PC-3 (cell line): Measurements from ENCODE around the gene TTI1. TPM values are rescaled to one million over a fixed set of nuclear protein-coding genes. Genes with fewer than 3 reads are reported as not detected.

Experiments
- ATAC-seq: fragments of 200-7000 bp; cut with Tn5 transposase; 2 replicates; pipeline ENCODE4 v1.9.1; 2020; ENCODE audit warnings: mild to moderate bottlenecking, moderate library complexity
- BruUV-seq: library from RNA; stranded (reverse); fragments of 400-500 nt; replicated peaks from 2 replicates; lab custom pipeline; 2021; lab: Mats Ljungman, UMichigan
- CTCF ChIA-PET: fragments of 300-600 bp; sonication (Branson Sonifier 250); formaldehyde crosslinking; loops from one replicate; lab custom pipeline; 2022; ENCODE audit warnings: antibody characterized with exemption; lab: Charles Lee
- POLR2A ChIA-PET: fragments of 300-600 bp; sonication (Branson Sonifier 250); formaldehyde crosslinking; loops from one replicate; lab custom pipeline; 2022; ENCODE audit warnings: antibody characterized with exemption; ENCODE audit not compliant: unreplicated experiment; lab: Charles Lee
- DNase-seq: peaks from one replicate; pipeline ENCODE4 v3.0.0-alpha.2; 2015
- H2AFZ ChIP-seq: fragments of 300-600 bp; sonication (generic); 2 replicates; pipeline ENCODE4 v1.6.0; 2016; ENCODE audit warnings: antibody characterized with exemption, low read length
- H3F3A ChIP-seq: fragments of 300-600 bp; sonication (generic); one replicate; pipeline ENCODE4 v1.6.0; 2017; ENCODE audit warnings: antibody characterized with exemption, low read length, control low read depth, mild to moderate bottlenecking; ENCODE audit not compliant: unreplicated experiment
- H3K27ac ChIP-seq: fragments of 300-600 bp; sonication (generic); 2 replicates; pipeline ENCODE4 v1.5.1; 2016; ENCODE audit warnings: mild to moderate bottlenecking, low read length
- H3K27me3 ChIP-seq: fragments of 300-600 bp; sonication (generic); 2 replicates; pipeline ENCODE4 v1.6.1; 2016; ENCODE audit warnings: low read length, mixed read lengths
- H3K36me3 ChIP-seq: fragments of 300-600 bp; sonication (generic); 2 replicates; pipeline ENCODE4 v1.6.1; 2016; ENCODE audit warnings: low read depth, mixed run types, low read length, mixed read lengths
- H3K4me1 ChIP-seq: fragments of 300-600 bp; sonication (generic); 2 replicates; pipeline ENCODE4 v1.5.1; 2016; ENCODE audit warnings: low read length; ENCODE audit not compliant: insufficient read depth
- H3K4me2 ChIP-seq: fragments of 300-600 bp; sonication (generic); 2 replicates; pipeline ENCODE4 v1.6.0; 2016; ENCODE audit warnings: low read length
- H3K4me3 ChIP-seq: fragments of 300-600 bp; sonication (generic); 2 replicates; pipeline ENCODE4 v1.5.1; 2016; ENCODE audit warnings: mild to moderate bottlenecking, low read length, mixed read lengths
- H3K79me2 ChIP-seq: fragments of 300-600 bp; sonication (generic); 2 replicates; pipeline ENCODE4 v1.6.1; 2017; ENCODE audit warnings: low read length, mixed read lengths
- H3K9ac ChIP-seq: fragments of 300-600 bp; sonication (generic); 2 replicates; pipeline ENCODE4 v1.6.0; 2016; ENCODE audit warnings: mild to moderate bottlenecking, low read length
- H3K9me2 ChIP-seq: fragments of 300-600 bp; sonication (generic); replicated peaks from 2 replicates; pipeline ENCODE4 v1.6.1; 2016; ENCODE audit warnings: mixed run types, low read length, mixed read lengths
- H3K9me3 ChIP-seq: fragments of 300-600 bp; sonication (generic); 2 replicates; pipeline ENCODE4 v1.6.1; 2016; ENCODE audit warnings: low read length, mixed read lengths
- H4K20me1 ChIP-seq: fragments of 300-600 bp; sonication (generic); 2 replicates; pipeline ENCODE4 v1.6.1; 2016; ENCODE audit warnings: low read length, mixed read lengths
- EZH2 ChIP-seq: fragments of 300-600 bp; sonication (generic); IDR thresholded peaks from one replicate; pipeline ENCODE4 v1.6.1; 2017; ENCODE audit warnings: antibody characterized with exemption, mild to moderate bottlenecking, low read length; ENCODE audit not compliant: unreplicated experiment
- EZH2phosphoT487 ChIP-seq: fragments of 300-600 bp; sonication (generic); IDR thresholded peaks from 2 replicates; pipeline ENCODE4 v1.6.1; 2018; ENCODE audit warnings: mild to moderate bottlenecking, antibody characterized with exemption, low read length, borderline replicate concordance
- intact Hi-C: fragments of 100-400 bp; cut with micrococcal nuclease; formaldehyde crosslinking; loops from 2 replicates; pipeline ENCODE4 v1.9.0; 2023
- total RNA-seq: library from RNA; depleted of rRNA; stranded (reverse); fragments of >200 nt; gene quantifications from 2 replicates; pipeline ENCODE4 v1.2.3, GENCODE V29; 2014
- TF ChIP-seq, protein P1 (sequence below): fragments of 300-600 bp; sonication (generic); conservative IDR thresholded peaks from 2 replicates; pipeline ENCODE4 v1.5.1; 2017; ENCODE audit warnings: antibody characterized with exemption, low read depth, mild to moderate bottlenecking, low read length

Gene TTI1
- total RNA-seq, 1 experiment from 2014 or later, result 23.2 TPM

DNA sequence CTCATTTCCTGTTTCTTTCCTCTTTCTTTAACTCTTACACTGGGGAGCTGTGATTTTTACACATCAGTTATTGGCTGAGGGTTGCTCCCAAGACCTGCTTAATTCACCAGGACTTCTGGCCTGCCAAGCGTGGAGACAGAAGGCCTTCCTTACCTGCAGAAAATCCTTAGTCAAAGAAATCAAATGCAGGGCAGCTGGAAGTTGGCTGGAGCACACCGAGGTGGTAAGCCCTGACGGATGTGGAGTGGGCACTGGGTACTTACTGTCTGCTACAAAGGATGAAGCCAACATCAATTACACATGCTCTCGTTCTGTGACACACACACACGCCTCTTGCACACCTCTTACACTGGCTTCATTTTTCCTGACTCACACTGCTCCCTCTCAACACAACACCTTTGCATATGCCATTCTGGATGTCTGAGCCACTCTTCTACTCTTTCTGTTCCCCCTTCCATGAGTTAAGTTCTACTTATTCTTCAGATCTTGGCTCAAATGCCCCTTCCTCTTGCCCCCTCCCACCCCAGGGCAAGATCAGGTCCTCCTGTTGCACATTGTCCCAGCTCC, 61.6 kb downstream of the TTI1 start:
- CTCF ChIA-PET, result no interaction called here

DNA sequence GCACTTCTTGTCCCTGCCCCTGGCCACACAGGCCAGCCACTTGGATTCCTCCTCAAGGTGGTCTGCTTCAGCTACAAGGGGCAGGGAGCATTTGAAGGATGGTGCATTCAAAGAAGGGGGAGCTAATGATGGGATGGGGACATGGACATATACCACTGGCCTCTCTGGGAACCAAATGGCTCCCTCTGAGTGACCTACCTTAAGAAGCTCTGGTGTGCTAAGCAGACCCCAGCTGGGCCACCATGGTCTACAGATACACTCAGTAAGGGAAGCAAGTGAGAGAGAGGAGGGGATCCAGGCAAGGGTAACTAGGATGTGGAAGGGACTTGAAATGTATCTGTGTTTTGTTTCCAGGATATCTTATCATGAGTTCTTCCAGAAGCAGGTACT, 62.4 kb downstream of the TTI1 start:
- H3K4me1 ChIP-seq, result peaks cover 21% of the 10 kb centered on the region
- H4K20me1 ChIP-seq, result no peaks in the 10 kb centered on the region
- no TSS peak for BruUV-seq
- H3K4me3 ChIP-seq, result no peak overlapping the region
- ATAC-seq (no peak), DNase-seq (no peak)
- H3K4me2 ChIP-seq, result no peak overlapping the region
- H3K27me3 ChIP-seq, result no peaks in the 10 kb centered on the region
- H3K9me3 ChIP-seq, result no peaks in the 10 kb centered on the region
- ChIA-PET POLR2A (no interaction called here), CTCF (no interaction called here)
- no peaks in the 10 kb centered on the region for H3K79me2 ChIP-seq
- H3K27ac ChIP-seq, result no peak overlapping the region
- no peaks in the 10 kb centered on the region for H3K36me3 ChIP-seq
- TF ChIP-seq, protein P1, sequence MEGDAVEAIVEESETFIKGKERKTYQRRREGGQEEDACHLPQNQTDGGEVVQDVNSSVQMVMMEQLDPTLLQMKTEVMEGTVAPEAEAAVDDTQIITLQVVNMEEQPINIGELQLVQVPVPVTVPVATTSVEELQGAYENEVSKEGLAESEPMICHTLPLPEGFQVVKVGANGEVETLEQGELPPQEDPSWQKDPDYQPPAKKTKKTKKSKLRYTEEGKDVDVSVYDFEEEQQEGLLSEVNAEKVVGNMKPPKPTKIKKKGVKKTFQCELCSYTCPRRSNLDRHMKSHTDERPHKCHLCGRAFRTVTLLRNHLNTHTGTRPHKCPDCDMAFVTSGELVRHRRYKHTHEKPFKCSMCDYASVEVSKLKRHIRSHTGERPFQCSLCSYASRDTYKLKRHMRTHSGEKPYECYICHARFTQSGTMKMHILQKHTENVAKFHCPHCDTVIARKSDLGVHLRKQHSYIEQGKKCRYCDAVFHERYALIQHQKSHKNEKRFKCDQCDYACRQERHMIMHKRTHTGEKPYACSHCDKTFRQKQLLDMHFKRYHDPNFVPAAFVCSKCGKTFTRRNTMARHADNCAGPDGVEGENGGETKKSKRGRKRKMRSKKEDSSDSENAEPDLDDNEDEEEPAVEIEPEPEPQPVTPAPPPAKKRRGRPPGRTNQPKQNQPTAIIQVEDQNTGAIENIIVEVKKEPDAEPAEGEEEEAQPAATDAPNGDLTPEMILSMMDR, result no peak
- TF ChIP-seq EZH2 (no peak), EZH2phosphoT487 (no peak)
- intact Hi-C loops, result no loop called here
- no peak overlapping the region for H3K9ac ChIP-seq
- H3K9me2 ChIP-seq, result no peaks in the 10 kb centered on the region
- H2AFZ ChIP-seq, result no peak overlapping the region
- no peaks in the 10 kb centered on the region for H3F3A ChIP-seq

More for the DNA sequence above, 61.6 kb downstream of the TTI1 start:
- Histone ChIP-seq H3K9me2 (no peaks in the 10 kb centered on the region), H3K4me3 (no peak overlapping the region), H3K9ac (no peak overlapping the region), H2AFZ (no peak overlapping the region), H3K79me2 (no peaks in the 10 kb centered on the region), H3K9me3 (no peaks in the 10 kb centered on the region), H3K4me2 (no peak overlapping the region), H3F3A (no peaks in the 10 kb centered on the region), H3K27ac (no peak overlapping the region), H4K20me1 (no peaks in the 10 kb centered on the region), H3K27me3 (no peaks in the 10 kb centered on the region), H3K4me1 (peaks cover 21% of the 10 kb centered on the region), H3K36me3 (no peaks in the 10 kb centered on the region)
- intact Hi-C loops, result no loop called here
- TF ChIP-seq EZH2 (no peak), EZH2phosphoT487 (no peak)
- TF ChIP-seq, protein P1, result no peak
- no TSS peak for BruUV-seq
- POLR2A ChIA-PET, result no interaction called here
- ATAC-seq (no peak), DNase-seq (no peak)

DNA sequence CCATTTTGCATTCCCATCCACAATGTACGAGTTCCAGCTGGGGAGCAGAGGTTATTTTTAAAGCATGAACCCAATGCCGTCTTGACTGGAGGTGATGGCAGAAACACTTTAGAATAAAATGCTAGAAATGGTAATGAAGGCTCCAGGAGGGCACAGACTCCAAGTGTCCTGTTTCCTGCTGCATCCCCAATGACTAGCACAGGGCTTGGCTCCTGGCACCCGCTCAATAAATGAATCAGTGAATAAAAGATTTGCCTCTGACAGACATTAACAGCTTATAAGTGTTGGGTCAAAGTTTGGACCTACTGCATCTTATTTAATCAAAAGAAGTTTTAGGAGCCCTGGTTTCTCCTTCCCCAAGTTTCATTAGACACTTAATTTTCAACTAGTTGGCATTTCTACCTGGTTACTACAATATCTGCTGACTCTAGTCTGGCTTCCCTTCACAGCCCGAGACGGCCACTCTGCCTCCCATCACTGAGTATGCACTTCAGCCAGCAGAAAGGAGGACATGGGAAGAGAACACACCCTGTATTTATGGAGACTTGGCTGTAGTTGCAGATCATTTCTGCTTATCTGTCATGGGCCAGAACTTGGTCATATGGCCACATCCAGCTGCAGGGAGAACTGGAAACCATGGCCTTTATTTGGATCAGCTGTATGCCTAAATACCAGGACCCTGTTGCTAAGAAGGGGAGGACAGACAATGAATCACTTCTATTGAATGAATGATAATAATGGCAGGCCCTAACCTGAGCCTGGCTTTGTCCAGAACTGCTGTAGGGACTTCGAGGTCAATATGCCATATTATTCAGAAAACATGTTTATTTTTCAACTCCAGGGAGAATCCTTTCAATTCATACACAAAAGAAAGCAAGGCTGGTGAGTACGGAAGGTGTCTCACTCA, 63.1 kb downstream of the TTI1 start:
- no peaks in the 10 kb centered on the region for H3K27me3 ChIP-seq
- no peak overlapping the region for H2AFZ ChIP-seq
- BruUV-seq, result no TSS peak
- intact Hi-C loops, result no loop called here
- TF ChIP-seq EZH2 (no peak), EZH2phosphoT487 (no peak)
- TF ChIP-seq, protein P1, result no peak
- H3K9ac ChIP-seq, result no peak overlapping the region
- DNase-seq, result peak; percentile 69
- H4K20me1 ChIP-seq, result no peaks in the 10 kb centered on the region
- ChIA-PET CTCF (no interaction called here), POLR2A (no interaction called here)
- H3K9me3 ChIP-seq, result no peaks in the 10 kb centered on the region
- 0 out of 2 replicates have a peak overlapping the region, but pooled peaks have one; percentile 19 for H3K4me2 ChIP-seq
- H3K4me1 ChIP-seq, result peaks cover 21% of the 10 kb centered on the region
- no peaks in the 10 kb centered on the region for H3K36me3 ChIP-seq
- peak; percentile 88 for ATAC-seq
- H3K79me2 ChIP-seq, result no peaks in the 10 kb centered on the region
- H3F3A ChIP-seq, result no peaks in the 10 kb centered on the region
- H3K4me3 ChIP-seq, result no peak overlapping the region
- no peaks in the 10 kb centered on the region for H3K9me2 ChIP-seq
- peak overlapping the region; percentile 23 for H3K27ac ChIP-seq
